ENCODE results near the gene EXOC4.
"Not testable (repeated sequence)": the region's sequence is repeated elsewhere in the genome, so short reads cannot be mapped to it uniquely, and the experiment has no call there.

The EXOC4 gene

DNA sequence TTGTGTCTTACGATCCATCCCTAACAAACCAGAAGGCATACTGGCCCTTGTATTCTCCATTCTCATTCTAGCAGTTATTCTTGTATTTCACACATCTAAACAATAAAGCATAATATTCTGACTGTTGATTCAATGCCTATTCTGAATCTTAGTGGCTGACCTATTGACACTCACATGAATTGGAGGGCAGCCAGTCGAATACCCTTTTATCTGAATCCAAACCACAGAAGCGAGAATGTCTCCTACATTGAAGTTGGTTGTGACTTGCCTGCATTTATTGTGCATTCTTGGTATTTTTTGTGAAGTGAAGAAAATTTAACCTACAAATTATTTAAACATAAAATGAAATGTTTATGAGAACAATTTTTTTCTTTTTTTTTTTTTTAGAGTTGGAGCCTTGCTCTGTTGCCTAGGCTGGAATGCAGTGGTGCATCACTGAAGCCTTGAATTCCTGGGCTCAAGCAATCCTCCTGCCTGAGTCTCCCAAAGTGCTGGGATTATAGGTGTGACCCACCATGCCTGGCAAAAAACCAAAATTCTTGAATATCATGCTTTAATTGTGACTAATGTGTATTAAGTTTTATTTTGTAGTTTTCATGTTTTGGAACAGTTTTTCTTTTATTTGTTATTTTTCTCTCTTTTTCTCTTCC is 22.7 kb downstream of the EXOC4 start:
- no peak for DNase-seq (ENCODE audit: low read depth)

DNA sequence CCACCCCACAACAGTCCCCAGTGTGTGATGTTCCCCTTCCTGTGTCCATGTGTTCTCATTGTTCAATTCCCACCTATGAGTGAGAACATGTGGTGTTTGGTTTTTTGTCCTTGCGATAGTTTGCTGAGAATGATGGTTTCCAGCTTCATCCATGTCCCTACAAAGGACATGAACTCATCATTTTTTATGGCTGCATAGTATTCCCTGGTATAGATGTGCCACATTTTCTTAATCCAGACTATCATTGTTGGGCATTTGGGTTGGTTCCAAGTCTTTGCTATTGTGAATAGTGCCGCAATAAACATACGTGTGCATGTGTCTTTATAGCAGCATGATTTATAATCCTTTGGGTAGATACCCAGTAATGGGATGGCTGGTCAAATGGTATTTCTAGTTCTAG is 26.1 kb downstream of the EXOC4 start:
- DNase-seq (ENCODE audit: low read depth): not testable (repeated sequence)

DNA sequence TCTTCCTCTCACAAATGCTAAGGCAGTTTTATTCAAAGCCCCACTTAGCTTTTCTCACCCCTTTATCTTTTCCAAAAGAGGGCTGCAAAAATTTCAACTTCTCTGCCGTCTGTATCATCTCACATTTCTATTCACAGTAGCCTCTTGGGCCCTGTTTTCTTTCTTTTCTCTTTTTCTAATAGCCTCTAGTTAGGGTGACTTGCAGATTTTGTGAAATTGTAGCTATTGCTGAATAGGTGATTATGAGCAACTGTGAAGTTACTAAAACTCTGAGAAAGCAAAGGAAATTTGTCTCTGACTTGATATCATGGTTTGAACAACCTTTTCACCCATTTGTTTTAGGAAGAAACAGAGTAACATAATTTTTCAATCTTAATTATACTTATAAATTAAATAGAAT is 29.2 kb downstream of the EXOC4 start:
- no peak for DNase-seq (ENCODE audit: low read depth)

DNA sequence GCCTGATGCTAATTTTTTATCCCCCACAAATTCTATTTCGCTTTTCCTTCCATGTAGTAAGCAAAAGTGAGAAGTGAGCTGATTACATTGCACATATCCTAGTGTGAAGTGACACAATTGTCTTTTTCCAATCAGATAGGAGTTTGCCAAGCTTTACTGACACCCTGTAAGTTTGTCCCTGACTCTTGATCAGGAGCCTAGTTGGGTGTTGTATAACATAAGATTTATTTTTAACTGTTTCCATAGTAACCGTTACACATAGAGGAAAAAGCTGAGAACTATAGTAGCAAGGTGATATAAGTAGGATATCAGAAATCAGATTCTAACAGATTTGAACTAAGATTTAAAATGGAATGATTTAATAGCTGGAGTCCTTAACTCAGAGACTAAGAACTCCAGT is 31.2 kb downstream of the EXOC4 start:
- no peak for DNase-seq (ENCODE audit: low read depth)

DNA sequence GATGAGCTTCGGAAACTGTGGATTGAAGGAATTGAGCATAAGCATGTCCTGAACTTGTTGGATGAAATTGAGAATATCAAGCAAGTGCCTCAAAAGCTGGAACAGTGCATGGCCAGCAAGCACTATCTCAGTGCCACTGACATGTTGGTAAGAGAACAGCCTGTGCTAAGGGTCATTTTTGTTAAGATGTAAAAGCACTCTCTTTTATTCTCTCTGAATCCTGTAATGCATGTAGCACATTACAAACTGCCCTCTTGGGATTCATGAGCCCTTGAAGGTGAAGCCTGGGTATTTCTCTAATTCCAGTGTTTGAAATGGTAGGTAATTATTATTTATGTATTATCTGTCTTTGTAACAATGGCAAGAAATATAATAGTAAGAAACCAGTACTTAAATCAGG is 36.1 kb downstream of the EXOC4 start:
- no peak for DNase-seq (ENCODE audit: low read depth)

DNA sequence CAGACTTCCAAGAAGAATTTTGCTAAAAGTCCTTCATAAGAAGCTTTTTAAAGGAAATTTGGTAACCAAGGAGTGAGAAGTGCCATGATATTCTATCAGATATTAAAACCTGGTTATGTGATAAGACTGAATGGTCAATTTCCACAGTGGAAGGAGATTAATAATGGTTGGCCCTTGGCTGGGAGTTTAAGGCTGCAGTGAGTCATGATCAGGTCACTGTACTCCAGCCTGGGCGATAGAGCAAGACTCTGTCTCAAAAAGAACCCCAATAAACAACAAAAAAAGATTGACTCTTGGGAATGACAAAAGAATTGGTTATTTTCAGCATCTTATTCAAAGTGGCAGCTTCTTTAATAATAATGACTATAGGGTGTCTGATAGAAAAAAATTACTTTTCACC is 37.2 kb downstream of the EXOC4 start:
- no peak for DNase-seq (ENCODE audit: low read depth)

DNA sequence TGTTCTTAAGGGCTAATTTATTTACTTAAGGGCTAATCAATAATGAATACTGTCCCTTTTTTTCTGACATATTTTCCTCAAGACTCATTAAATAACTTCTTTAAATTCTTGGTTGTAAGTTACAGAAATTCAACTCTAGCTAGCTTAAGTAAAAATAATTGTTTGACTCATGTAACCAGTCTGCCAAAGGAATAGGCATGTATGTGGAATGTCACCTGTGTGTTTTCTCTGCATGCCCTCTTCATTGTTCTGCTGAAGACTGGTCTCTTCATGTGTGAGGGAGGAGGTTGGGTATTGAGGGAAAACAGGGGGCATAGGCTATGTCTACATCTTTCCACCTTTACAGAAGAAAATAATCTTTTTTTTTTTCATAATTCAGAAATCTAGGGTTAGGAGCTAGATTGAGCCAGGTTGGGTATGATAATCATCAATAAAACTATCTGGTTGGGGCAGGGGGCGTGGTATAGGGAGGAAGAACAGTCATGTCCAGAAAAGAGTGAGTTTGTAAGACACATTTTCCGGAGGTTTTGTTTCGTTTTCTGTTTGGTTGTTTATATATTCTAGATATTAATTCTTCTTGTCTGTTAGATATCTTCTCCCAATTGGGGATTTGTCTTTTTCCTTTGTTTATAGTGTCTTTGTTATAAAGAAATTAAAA is 37.9 kb downstream of the EXOC4 start:
- no peak for DNase-seq (ENCODE audit: low read depth)

DNA sequence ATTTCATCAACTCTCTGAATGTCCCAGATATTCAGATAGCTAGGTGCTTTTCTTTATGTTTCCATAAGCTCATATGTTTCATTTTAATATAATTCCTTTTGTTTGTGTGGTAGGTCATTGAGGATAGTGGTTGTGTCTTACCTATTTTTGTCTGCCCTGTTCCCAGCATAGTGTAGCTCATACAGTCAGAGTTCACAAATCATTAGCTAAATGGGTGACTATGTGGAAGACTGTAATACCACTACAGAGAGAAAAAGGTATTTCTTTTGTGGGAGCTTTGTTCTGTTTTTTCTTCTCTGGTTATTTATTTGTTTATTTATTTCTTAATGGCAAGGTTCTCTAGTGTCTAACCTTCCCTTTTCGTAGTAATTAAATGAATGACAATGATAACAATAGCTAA is 39.8 kb downstream of the EXOC4 start:
- no peak for DNase-seq (ENCODE audit: low read depth)

DNA sequence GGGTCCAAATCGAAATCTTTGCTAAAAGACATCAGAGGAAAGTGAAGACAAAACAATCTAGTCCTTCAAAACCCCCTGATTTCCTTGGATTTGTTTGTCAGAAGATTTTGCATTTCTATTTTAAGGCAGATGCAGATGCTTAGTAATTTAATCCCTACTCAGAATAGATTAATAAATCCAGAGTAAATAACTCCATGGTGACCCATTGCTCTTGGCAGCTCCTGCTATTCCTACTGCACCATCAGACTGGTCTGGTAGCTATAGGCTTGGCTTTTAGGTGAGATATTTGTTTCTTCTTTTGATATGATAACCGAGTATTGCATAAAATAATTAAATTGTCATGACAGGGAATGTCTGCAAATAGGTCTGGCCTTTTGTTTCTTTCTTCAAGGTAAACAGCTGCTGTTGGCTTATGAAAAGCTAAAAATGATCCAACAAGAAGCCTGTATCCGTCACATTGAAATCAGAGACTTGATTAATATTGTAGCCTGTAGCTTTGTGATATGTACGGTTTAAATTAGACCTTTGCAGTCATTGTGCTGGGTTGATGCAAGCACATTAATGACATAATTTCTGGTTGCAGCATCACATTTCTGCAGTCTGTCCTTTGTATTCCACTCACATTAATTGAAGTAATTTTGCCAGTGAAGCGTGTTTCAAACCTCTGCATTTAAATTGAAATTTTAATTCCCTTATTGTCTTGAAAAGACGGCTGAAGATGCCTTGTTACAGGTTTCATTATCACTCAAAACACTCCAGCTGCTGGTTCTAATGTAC is 40.7 kb downstream of the EXOC4 start:
- no peak for DNase-seq (ENCODE audit: low read depth)

DNA sequence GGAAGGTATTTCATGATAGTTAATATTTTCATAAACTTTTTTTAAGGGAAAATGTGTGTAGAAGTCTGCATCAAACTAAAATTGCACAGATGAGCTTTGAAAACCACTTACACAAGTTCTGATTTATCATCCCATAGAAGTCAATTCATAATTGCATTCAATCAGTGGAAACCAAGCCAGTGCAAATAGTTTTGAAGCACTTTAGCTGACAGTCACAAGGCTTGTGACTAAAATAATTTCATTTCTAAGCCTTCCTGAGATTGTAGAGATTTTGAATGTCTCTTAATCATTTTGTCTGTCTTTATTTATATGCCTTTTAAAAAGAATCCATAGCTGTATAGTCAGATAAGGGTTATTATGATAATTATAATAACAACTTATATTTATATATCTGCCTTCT is 41.4 kb downstream of the EXOC4 start:
- no peak for DNase-seq (ENCODE audit: low read depth)

DNA sequence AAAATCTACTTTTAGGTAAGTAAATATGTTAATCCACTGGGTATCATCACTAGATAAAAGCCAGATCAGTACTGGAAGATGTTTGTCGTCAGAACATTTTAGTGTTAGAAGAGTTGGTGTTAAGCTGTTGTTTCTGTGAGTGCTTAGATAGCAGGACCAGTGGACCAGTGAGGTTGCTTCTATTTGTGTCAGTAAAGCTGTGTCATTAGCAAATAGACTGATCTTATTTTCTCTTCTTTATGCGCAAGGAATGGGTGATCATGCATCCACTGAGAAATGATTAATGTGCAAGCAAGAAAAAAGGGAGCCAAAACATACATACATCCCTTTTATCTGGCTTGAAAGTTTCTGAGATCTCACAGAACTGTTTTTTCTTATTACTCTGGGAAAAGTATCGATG is 42.6 kb downstream of the EXOC4 start:
- DNase-seq (ENCODE audit: low read depth): no peak

DNA sequence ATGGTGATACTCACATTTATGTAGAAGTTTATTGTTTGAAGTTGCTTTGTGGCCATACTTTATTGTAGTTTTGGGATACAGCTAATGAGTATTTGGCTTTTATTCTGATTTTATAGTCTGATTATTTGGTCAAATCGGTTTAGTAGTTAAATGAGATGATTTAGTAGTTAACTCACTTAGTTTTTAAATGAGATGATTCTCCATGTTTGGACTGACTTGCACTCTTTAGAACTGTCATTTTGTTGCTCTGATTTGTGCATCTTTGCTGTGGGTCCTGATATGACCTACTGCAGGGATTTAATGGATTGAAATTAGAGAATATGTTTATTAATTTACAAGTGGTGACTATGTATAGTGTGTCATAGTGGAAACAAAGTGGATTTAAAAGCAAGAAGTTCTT is 44.2 kb downstream of the EXOC4 start:
- no peak for DNase-seq (ENCODE audit: low read depth)

DNA sequence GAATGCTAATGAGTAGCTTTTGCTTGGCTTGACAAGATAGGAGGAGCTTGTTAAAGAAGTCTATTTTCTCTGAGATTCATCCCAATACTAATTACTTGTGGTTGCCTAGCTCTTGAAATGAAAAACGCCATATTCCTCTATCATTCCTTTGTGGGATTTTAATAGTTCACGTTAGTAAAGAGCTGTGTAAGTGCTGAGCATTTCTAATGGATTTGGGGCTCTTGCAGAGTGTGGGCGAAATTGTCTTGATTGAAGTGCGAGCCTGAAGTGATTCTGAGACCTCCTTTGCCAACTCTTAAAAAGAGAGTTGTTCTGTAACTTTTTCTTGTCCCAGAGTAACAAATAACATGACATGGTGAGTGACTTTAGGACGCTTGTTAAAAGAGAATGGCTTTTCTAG is 45.2 kb downstream of the EXOC4 start:
- DNase-seq (ENCODE audit: low read depth): no peak

DNA sequence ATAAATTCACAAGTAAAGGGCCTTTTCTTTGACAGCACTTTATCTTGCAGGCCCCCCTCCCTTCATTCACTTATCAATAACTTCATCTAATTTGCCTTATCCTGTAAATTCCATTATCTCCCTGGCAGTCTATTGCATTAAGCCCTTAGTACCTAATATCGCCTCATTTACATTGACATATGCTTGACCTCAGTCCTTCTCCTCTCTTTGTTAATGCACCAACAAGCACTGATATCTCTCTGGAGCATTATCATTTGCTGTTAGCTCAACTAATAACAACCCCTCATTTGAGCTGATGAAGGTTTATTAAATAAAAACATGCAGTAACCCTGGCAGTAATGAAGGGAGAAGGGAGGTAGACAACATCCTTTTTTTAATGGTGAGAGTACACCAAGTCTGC is 46.8 kb downstream of the EXOC4 start:
- DNase-seq (ENCODE audit: low read depth): no peak

DNA sequence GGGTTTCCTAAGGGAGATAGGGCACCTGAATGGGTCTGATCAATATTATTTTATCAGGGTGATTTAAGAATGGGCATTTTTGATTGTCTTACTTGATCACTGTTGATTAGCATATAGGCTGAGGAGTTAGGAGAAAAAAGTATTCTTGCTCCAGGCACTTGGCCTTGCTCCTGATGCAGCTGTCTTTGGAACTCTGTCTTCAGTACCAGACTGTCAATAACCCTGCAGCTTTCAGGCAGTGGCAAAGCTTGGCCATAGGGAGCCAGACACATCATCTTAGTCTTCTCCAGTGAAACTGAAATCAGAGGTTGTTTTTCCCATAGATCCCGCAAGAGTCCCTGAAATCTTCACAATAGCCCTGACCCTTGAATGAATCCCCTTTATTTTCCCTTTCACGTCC is 47.2 kb downstream of the EXOC4 start:
- DNase-seq (ENCODE audit: low read depth): no peak

DNA sequence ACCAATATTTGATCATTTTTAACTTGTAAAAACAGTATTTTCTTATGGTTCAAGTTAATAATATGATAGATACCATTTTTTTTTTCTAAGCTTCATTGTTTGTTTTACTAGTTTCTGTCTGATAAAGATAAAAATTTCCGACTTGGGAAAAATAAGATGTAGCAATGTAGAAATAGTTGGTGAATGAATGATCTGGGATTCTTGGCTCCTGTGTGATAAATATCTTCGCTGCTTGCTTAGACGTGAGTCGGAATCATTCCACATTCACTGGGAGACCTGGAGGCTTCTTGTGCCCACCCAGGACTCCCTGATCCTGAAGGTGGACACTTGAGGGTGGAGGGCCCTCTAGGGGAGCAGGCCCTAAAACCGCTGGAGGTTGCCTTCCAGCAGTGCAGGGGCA is 47.9 kb downstream of the EXOC4 start:
- DNase-seq (ENCODE audit: low read depth): no peak

DNA sequence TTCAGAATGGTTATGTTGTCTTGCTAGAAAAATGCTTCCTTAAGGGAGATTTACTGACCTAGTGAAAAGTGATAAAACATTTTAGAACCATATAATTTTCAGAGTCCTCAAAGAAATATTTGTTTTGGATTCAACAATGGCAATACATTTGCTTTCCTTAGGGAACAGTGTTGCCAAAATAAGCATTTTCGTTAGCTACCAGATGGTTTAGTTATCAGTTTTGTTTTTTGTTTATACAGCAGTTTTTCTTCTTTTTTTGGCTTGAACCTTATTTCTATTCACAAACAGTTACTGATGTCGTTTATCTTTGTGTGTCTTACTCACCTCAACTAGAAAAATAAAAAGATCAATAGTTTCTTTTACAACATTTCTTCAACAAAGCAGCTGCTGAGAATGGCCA is 48.6 kb downstream of the EXOC4 start:
- no peak for DNase-seq (ENCODE audit: low read depth)

DNA sequence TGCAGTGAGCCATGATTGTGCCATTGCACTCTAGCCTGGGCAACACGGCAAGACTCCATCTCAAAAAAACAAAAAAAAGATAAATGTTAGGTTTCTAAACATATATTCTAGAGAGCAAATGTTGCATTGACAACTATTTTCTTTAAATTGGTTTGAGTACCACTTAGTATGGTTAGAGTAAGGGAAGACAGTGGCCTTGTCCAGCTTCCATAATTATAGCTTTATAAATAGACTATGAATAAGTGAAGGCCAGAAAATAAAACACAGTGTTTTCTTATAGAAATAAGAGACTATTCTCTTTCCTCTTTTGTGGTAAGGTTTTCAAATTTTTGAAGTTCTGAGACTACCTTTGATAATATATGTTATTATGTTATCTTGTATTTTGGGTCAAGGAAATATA is 50.5 kb downstream of the EXOC4 start:
- no peak for DNase-seq (ENCODE audit: low read depth)

DNA sequence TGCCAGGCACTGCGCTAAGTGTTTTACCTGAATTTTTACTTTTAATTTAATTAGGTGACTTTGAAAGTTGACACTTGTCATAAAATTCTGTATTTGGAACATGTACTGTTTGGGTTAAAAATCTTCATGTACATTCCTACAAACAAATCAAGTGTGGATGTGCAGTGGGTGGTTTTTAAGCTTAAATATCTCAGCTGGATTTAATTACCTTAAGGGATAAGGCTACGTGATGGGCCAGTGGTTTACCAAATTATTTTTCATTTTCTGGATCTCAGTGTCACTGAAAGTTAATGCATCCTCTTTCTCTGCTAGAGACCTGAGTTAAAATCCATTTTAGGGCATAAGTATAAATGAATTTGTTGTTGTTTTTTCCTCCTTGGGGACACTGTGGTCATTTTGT is 51.1 kb downstream of the EXOC4 start:
- DNase-seq (ENCODE audit: low read depth): no peak

DNA sequence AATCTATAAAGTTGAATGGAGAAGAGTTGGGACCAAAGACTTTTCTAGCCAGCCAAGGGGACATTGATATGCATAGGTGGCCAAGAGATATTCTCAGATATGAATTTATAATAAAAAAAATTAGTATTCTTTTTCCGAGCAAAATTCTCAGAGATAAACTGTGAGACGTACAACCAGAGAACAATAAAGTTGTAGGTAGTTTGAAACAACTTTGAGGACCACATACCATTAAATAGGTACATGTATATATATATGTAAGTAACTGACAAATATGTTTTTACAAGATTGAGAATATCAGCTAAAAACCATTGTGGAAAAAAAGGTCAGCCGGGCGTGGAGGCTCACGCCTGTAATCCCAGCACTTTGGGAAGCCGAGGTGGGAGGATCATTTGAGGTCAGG is 56.5 kb downstream of the EXOC4 start:
- no peak for DNase-seq (ENCODE audit: low read depth)

DNA sequence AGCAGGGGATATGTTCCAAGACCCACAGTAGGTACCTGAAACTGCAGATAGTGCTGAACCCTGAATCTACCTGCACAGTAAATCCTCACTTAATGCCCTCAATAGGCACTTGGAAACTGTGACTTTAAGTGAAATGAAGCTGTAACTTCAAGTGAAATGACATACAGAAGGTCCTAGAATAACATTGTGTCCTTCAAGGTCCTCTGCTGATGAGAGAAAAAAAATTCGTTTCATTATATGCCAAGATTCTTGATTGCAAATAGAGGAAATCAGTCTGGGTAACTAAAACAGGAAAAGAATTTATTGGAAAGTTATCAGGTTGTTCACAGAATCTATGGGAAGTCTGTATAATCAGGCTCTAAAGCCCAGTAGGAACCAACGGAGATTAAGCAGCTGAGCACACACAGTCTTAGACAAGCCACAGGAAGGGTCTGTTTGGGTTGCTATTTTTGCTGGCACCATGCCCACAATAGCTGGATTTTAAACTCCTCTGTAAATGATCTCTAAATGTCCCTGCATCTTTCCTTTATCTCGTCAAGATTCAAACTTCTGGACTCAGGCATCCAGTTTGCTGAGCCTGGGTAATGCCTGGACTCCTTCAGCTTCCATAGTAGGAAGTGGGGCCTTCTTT is 57.5 kb downstream of the EXOC4 start:
- no peak for DNase-seq (ENCODE audit: low read depth)

DNA sequence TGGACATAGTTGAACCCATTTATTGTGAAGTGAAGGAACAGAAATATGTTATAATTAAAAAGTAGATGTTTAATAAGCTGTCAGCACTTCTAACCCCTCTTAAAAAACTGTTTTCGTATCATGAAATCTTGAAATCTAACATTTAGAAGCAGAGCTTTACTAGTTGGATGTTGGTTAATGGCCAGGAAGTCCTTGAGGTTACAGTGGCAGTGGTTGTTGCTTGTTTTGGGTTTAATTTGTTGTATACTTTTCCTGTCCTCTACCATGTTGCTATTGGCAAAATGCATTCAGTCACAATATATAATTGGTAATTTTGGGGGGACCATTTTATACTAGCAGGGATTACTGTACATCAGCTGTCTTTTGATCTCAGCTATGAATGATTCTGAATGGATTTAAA is 60.7 kb downstream of the EXOC4 start:
- DNase-seq (ENCODE audit: low read depth): no peak

DNA sequence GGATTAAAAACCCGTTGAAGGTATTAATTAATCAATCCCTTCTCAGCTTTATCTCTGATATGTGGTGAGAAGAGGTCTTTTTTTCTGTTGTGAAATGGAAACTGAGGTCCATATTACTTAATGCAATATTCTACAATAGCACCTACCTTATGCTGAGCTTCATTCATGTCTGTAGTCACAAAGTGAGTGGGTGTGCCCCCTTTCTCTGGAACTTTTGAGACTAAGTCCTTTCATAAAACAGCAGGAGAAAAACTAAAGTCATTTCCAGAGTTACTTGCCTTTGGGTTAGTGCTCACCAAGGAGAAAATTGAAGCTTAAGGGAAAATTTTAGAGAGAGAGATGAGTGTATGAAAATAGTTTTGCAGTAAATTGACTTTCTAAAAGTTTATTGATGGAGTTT is 61.2 kb downstream of the EXOC4 start:
- DNase-seq (ENCODE audit: low read depth): no peak

Data from activated gamma-delta T cell treated with anti-CD3 and anti-CD28 coated beads, Interleukin-2, amount 50 U/mL, for 16 hours (primary cell).